Stimulated activated CD4-positive, alpha-beta T cell treated with anti-CD3 and anti-CD28 coated beads, Interleukin-2, amount 100 ng/mL, for 24 hours (primary cell): ENCODE data around the gene GCH1.

Experiments
- DNase-seq, 2 donors: peaks; one replicate each; pipeline ENCODE4 v3.0.0-alpha.2; 2020

GCH1 gene

GRCh38 chr14:54857830-54858269 lies 44.8 kb downstream of the GCH1 start:
- DNase-seq, result no peak

DNA sequence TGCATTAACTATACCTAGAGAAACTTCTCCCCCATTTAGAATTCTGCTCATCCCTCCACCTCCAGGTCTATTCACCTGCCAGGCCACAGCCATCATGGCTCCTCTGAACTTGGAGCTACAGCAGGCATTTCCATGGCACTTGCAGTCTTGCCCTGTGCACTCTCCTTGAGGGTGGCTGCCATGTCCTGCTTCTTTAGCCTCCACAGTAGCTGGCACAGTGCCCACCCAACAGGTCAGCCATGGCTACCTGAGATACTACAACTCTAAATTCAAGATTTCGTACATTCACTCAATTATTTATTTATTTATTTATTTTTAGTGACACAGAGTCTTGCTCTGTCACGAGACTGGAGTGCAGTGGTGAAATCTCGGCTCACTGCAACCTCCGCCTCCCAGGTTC lies 46.5 kb downstream of the GCH1 start:
- no peak for DNase-seq

GRCh38 chr14:54854181-54854580 lies 48.4 kb downstream of the GCH1 start:
- DNase-seq, result no peak

GRCh38 chr14:54853339-54853738 lies 49.3 kb downstream of the GCH1 start:
- no peak for DNase-seq

- DNase-seq, result no peak
Observed at GRCh38 chr14:54852215-54852614, 50.4 kb downstream of the GCH1 start.

DNA sequence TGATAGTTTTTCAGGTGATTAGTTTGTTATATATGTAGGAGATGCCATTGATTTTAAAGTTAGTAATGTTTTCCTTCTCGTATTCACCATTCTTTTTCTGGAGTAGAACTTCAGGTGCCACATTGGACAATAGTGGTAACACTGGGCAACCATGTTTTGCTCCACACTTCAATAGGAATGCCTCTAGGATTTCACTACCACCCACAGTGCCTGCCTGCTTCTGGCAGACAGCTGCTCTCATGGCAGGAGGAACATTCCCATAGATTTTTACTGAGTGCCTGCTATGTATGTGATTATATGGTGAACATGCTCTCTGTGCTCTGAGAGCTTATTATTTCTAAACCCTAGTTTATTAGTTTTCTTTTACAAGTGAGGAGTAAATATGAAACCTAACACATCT lies 53.7 kb downstream of the GCH1 start:
- DNase-seq, result no peak

DNA sequence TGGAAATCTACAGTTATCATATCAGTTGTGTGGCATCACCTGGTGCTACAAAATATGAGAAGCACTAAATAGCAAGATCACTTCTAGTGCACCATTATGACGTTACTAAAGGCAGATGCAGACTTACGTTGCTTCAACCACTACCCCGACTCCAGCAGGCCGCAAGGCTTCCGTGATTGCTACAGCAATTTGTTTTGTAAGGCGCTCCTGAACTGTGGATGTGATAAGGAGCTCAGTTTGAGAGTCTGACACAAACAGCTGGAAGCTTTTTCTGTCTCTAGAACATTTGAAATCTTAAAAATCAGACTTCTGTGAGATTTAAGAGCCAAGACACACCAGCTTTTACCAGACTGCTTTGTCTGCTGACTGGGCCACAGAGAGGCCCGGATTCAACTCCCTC lies 57.0 kb downstream of the GCH1 start:
- no peak for DNase-seq

DNA sequence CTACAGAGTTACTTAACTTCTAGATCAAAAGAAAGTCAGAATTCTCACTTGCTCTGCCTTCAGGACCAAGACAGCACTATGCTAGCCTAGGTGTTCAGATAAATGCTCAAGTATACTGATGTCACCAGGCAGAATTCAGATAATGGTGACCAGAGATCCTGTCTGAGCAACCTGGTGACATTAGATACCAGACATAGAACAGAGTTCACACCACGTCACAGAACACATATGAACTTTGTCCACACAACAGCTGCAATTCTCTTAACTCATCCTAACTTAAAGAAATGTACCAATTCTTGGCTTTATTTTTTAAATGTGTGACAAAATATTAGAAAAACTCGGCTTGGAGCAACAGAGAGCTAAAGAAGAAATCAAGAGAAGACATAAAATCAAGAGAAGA lies 58.1 kb downstream of the GCH1 start:
- no peak for DNase-seq

GRCh38 chr14:54840798-54841197 lies 61.8 kb downstream of the GCH1 start:
- DNase-seq, result no peak

- DNase-seq, result no peak
Observed at GRCh38 chr14:54840336-54840735, 62.3 kb downstream of the GCH1 start.

DNA sequence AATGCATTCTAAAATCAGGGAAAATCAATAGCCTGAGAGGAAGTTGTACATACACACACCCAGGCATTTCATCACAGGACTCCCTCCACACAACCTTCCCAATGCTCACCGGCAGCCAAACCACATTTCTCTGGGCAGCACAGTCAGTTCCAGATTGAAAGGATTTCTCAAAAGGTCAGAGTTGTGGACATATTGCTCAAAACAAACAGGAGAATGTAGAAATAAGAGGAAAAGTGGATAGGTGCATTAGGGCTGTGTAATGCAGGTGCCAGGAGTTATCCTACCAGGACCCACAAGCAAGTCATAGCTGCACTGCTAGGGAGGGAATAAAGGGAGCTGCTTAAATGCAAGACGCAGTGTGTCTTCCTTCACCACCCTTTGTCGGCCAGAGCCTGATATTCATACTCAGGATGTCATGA lies 62.9 kb downstream of the GCH1 start:
- DNase-seq, result no peak

- no peak for DNase-seq
Observed at GRCh38 chr14:54838931-54839512, 63.6 kb downstream of the GCH1 start.

DNA sequence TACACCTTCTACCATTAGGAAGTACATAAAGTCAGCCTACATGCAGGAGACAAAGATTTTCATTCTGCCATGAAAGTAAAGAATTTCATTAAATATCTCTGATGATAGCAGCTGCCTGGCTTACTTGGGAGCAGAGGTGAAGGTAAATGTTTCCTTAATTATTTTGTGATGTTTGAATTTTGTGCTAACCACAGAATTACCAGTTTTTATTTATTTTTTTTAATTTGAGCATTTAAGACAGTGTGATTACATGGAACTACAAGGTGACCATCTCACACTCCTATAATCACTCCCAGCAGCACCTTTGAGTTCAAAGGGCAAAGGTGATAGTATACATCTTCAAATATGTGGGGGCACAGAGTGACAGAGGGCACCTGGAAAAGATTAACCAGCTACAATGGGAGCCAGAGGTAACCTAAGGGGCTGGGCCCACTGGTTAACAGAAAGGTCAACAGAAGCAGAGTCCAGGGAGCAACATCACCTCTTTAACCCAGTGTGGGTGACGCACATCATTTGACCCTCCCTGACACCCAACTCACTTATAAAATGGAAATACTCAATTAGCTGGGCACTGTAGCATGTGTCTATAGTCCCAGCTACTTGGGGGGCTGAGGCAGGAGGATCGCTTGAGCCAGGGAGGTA lies 65.0 kb downstream of the GCH1 start:
- no peak for DNase-seq

DNA sequence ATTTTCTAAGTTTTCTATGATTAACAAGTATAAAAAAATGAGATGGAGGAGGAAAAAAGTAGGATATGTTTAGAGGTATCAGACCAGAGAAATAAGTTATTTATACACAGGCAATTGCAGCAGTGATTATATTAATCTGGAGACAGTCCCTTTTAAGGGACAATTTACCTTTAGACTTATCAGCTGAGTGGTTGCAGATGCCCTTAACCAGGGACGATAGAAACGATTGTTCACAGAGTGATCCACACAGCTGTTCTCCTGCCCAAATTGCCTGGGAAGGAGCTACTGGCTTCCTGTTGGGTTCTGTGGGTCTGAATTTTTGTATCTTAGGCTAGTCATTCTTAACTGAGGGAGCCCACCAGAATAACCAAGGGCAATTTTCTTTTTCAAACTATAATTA lies 66.4 kb downstream of the GCH1 start:
- no peak for DNase-seq

DNA sequence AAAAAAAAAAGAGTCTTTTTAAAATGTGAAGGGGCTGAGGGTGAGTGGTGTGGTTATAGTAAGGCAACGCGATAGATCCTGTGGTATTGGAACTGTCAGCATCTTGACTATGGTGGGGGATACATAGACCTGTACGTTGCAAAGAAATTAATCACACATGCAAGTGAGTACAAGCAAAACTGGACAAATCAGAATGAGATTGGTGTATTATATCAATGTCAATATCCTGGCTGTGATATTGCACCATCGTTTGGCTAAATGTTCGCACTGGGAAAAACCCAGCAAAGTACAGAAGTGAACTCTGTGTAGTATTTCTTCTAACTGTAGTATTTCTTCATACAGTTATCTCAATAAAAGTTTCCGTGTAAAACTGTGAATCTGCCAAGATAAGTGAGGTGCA lies 67.9 kb downstream of the GCH1 start:
- DNase-seq, result no peak

GRCh38 chr14:54834081-54834480 lies 68.5 kb downstream of the GCH1 start:
- DNase-seq, result no peak

GRCh38 chr14:54830650-54831049 lies 72.0 kb downstream of the GCH1 start:
- DNase-seq, result no peak

DNA sequence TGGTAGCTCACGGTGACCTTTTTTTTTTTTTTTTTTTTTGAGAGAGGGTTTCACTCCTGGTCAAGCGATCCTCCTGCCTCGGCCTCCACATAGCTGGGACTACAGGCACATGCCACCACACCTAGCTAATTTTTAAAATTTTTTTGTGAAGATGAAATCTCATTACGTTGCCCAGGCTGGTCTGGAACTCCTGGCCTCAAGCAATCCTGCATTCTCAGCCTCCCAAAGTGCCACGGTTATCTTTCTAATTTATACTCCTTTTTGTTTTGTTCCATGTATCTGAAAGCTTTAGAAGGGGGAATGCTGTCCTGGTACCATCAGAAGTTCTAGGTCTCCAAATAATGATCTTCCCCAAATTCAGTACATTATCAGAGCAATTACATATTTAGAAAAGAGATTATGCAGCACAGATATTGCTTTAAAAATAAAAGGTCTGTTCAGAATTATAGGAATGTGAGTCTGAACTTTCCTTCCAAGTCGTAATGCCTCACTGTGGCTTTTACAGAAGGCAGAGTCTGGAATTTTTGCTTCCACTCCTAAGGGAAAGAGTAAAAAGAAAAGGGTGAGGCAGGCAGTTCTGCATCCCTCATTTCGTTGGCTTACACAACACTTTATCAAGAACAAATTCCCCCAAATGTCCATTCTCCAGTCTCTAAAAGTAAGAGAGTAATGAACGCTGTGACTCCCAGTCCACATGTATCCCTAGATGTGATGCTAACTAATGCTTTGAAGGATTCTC lies 73.0 kb downstream of the GCH1 start:
- no peak for DNase-seq

DNA sequence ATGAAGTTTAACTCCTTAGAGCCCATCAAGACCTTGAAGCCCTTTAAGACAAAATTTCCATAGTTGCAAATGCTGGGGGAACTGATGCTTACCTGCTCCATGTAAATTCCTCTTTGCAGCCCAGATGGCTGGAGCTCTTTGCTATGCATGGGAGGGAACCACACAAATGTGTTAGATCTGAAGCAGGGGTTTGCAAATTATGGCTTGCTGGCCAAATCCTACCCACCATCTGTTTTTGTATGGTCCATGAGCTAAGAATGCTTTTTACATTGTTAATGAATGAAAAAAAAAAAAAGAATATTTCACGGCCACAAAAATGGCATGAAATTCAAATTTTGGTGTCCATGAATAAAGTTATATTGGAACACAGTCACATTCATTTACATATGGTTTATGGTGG lies 74.6 kb downstream of the GCH1 start:
- no peak for DNase-seq

- no peak for DNase-seq
Observed at GRCh38 chr14:54823757-54824549, 78.7 kb downstream of the GCH1 start.

DNA sequence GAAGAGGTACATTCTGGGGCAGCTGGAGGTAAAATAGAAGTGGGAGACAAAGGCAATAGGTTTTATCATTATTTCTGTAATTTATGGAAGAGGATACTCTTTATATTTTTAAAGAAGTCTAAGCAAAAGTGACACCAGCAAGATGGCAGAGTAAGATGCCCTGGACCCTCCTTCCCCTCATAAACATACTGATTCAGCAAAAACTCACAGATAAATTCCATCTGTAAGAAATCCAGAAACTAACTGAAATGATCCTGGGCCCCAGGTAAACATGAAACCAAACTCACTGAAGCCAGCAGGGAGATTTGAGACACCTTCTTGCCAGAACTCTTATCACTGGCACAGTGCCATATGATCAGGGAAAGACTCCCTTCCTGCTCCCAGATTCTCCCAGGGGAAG lies 79.9 kb downstream of the GCH1 start:
- no peak for DNase-seq

DNA sequence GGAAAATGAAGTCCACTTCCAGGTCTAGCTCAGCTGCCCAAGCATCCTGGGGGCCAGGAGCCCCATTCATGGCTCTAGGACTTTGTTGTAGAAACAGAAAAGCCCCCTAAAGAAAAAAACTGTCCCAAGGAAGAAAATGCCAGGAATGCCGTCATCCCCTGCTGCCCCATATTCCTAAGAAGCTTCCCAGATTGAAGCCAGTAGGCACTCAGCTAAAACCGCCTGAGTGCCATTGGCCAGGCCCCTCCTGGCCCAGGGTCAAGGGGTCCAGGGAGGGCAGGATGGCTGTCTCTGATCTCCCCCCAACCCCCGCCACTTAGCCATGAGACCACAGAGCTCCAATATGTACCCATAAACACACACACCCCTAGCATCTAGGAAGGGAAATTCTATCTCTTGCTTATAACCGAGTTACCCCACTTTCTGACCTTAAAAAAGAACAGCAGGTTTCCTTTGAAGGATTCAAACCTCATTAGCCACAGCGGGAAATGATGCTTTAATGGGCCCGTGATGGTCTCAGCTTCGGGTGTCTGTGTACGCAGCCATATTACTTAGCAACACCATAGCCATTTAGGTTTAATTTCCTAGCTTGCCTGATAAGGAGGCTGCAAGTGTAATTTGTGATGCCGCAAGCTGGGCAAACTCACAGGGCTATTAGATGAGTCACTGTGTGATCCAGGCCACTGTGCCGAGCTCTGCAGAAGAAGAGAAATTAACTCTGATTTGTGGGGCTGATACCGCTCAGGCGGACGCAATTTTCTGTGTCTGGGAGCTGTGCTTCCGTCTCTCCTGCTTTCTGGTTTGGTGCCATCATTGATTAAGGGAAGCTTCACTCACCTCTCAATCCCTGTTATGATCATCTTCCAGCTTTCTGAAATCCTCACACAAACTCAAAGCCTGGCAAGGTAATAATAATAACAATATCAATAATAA lies 84.2 kb downstream of the GCH1 start:
- no peak for DNase-seq
